HCT116 (cell line): ENCODE results near the gene CEP290. TPM values are rescaled to one million over a fixed set of nuclear protein-coding genes. Genes with fewer than 3 reads are reported as not detected.

ENCODE experiments used
- ATAC-seq: fragments of 200-7000 bp; cut with Tn5 transposase; 2 replicates; pipeline ENCODE4 v1.9.1; 2020; ENCODE audit warnings: mild to moderate bottlenecking, moderate library complexity
- BruUV-seq: library from RNA; stranded (reverse); fragments of 400-500 nt; replicated peaks from 2 replicates; lab custom pipeline; 2021; lab: Mats Ljungman, UMichigan
- CTCF ChIA-PET: fragments of 300-600 bp; sonication (Branson Sonifier 250); formaldehyde crosslinking; loops from one replicate; lab custom pipeline; 2021; ENCODE audit warnings: antibody characterized with exemption; lab: Charles Lee
- POLR2A ChIA-PET: fragments of 300-600, 350-600 bp; sonication (Branson Sonifier 250); formaldehyde crosslinking; loops from one replicate; lab custom pipeline; 2021; ENCODE audit warnings: antibody characterized with exemption; lab: Charles Lee
- RAD21 ChIA-PET, 2 experiments: fragments of 300-600 bp; sonication (Branson Sonifier 250); formaldehyde crosslinking; loops; one replicate each; lab custom pipeline; 2023; ENCODE audit warnings: low total read pairs in 2 of 2; ENCODE audit not compliant: uncharacterized antibody in 2 of 2, unreplicated experiment in 2 of 2, low non-redundant PET in 1 of 2; lab: Charles Lee
- DNase-seq: peaks from one replicate; pipeline ENCODE4 v3.0.0-alpha.2; 2010; ENCODE audit warnings: low read depth, low spot score
- H2AFZ ChIP-seq: fragments of 200-600 bp; shearing (Covaris generic), sonication (generic); 2 replicates; pipeline ENCODE4 v1.6.1; 2017; ENCODE audit warnings: low read depth, mixed run types, mixed read lengths, antibody characterized with exemption, low read length; ENCODE audit not compliant: poor library complexity, severe bottlenecking
- H3K27ac ChIP-seq: 2 replicates; pipeline ENCODE4 v1.5.1; 2012; ENCODE audit warnings: low read depth, low read length
- H3K27me3 ChIP-seq: fragments of 200-600 bp; sonication (generic); 2 replicates; pipeline ENCODE4 v1.6.1; 2016; ENCODE audit warnings: mixed run types, low read length, mixed read lengths; ENCODE audit not compliant: insufficient read depth
- H3K36me3 ChIP-seq, 2 experiments: fragments of 200-500 bp in 1 of 2; fragments of 200-600 bp in 1 of 2; sonication (Bioruptor generic) in 1 of 2; sonication (generic) in 1 of 2; 2 replicates each; pipeline versions ENCODE4 v1.5.1 to v1.6.1; 2014 to 2016; ENCODE audit warnings: low read length in 2 of 2, inconsistent platforms in 1 of 2, mixed read lengths in 1 of 2, mixed run types in 1 of 2; ENCODE audit not compliant: insufficient read depth in 2 of 2, control insufficient read depth in 1 of 2
- H3K4me1 ChIP-seq, 2 experiments: fragments of 200-600 bp in 1 of 2; sonication (generic) in 1 of 2; 2 replicates each; pipeline versions ENCODE4 v1.5.1 to v1.6.1; 2012 to 2017; ENCODE audit warnings: low read length in 2 of 2, inconsistent platforms in 1 of 2, mild to moderate bottlenecking in 1 of 2, mixed read lengths in 1 of 2, mixed run types in 1 of 2, moderate library complexity in 1 of 2; ENCODE audit not compliant: insufficient read depth in 2 of 2, control insufficient read depth in 1 of 2
- H3K4me2 ChIP-seq: fragments of 200-600 bp; sonication (generic); 2 replicates; pipeline ENCODE4 v1.6.1; 2017; ENCODE audit warnings: mixed run types, low read length, mixed read lengths
- H3K4me3 ChIP-seq, 2 experiments: fragments of 200-600 bp in 1 of 2; sonication (generic) in 1 of 2; replicated peaks in 1 of 2; 2 replicates each; pipeline ENCODE4 v1.5.1; 2011 to 2016; ENCODE audit warnings: low read length in 2 of 2, control low read depth in 1 of 2, low read depth in 1 of 2, mild to moderate bottlenecking in 1 of 2, mixed read lengths in 1 of 2, mixed run types in 1 of 2
- H3K79me2 ChIP-seq: fragments of 200-600 bp; sonication (generic); 2 replicates; pipeline ENCODE4 v1.6.1; 2017; ENCODE audit warnings: mild to moderate bottlenecking, mixed run types, low read length, moderate library complexity, mixed read lengths; ENCODE audit not compliant: insufficient read depth
- H3K9ac ChIP-seq: fragments of 200-600 bp; sonication (generic); 2 replicates; pipeline ENCODE4 v1.6.1; 2016; ENCODE audit warnings: low read length, mixed read lengths
- H3K9me2 ChIP-seq: fragments of 200-600 bp; sonication (generic), shearing (Covaris generic); 2 replicates; pipeline ENCODE4 v1.6.1; 2017; ENCODE audit warnings: mixed run types, mild to moderate bottlenecking, moderate library complexity; ENCODE audit not compliant: insufficient read depth
- H3K9me3 ChIP-seq, 2 experiments: fragments of 200-500 bp in 1 of 2; fragments of 200-600 bp in 1 of 2; sonication (Bioruptor generic) in 1 of 2; sonication (generic) in 1 of 2; 2 replicates each; pipeline ENCODE4 v1.6.1; 2014 to 2017; ENCODE audit warnings: low read length in 2 of 2, mixed read lengths in 2 of 2, inconsistent platforms in 1 of 2, low read depth in 1 of 2, mild to moderate bottlenecking in 1 of 2, mixed run types in 1 of 2, moderate library complexity in 1 of 2; ENCODE audit not compliant: control insufficient read depth in 1 of 2, insufficient read depth in 1 of 2
- H4K20me1 ChIP-seq: fragments of 200-600 bp; sonication (generic), shearing (Covaris generic); 2 replicates; pipeline ENCODE4 v1.6.1; 2017; ENCODE audit warnings: mixed run types, mild to moderate bottlenecking, moderate library complexity; ENCODE audit not compliant: insufficient read depth
- CEBPB ChIP-seq: IDR thresholded peaks from 2 replicates; pipeline ENCODE4 v1.6.1; 2012; ENCODE audit warnings: low read depth
- EGR1 ChIP-seq: IDR thresholded peaks from 2 replicates; pipeline ENCODE4 v1.6.1; 2012; ENCODE audit warnings: low read depth
- EZH2 ChIP-seq: fragments of 200-600 bp; sonication (generic); IDR thresholded peaks from 2 replicates; pipeline ENCODE4 v1.6.1; 2017; ENCODE audit warnings: antibody characterized with exemption, mixed run types
- EZH2phosphoT487 ChIP-seq: fragments of 200-600 bp; IDR thresholded peaks from 2 replicates; pipeline ENCODE4 v1.6.1; 2018; ENCODE audit warnings: antibody characterized with exemption, borderline replicate concordance
- FOSL1 ChIP-seq: IDR thresholded peaks from 2 replicates; pipeline ENCODE4 v1.6.1; 2012; ENCODE audit warnings: low read depth
- JUND ChIP-seq: IDR thresholded peaks from 2 replicates; pipeline ENCODE4 v1.6.1; 2012
- POLR2A ChIP-seq: IDR thresholded peaks from 2 replicates; pipeline ENCODE4 v1.7.0; 2011; ENCODE audit warnings: borderline replicate concordance; ENCODE audit not compliant: insufficient read depth, insufficient read length; ENCODE audit errors: extremely low read depth
- POLR2AphosphoS5 ChIP-seq: IDR thresholded peaks from 2 replicates; pipeline ENCODE4 v1.6.1; 2011; ENCODE audit warnings: mild to moderate bottlenecking, low read depth, low read length, moderate library complexity
- RAD21 ChIP-seq: IDR thresholded peaks from 2 replicates; pipeline ENCODE4 v1.6.1; 2012; ENCODE audit warnings: low read depth, mild to moderate bottlenecking
- SIN3A ChIP-seq: IDR thresholded peaks from 2 replicates; pipeline ENCODE4 v1.6.1; 2012; ENCODE audit warnings: low read depth
- SP1 ChIP-seq: IDR thresholded peaks from 2 replicates; pipeline ENCODE4 v1.6.1; 2012; ENCODE audit warnings: low read depth
- SRF ChIP-seq: IDR thresholded peaks from 2 replicates; pipeline ENCODE4 v1.6.1; 2012; ENCODE audit warnings: low read depth
- TCF7L2 ChIP-seq: IDR thresholded peaks from 2 replicates; pipeline ENCODE4 v1.7.0; 2011; ENCODE audit warnings: borderline replicate concordance, inconsistent platforms; ENCODE audit not compliant: insufficient read depth, insufficient read length; ENCODE audit errors: extremely low read depth
- ZFX ChIP-seq: fragments of 450-650 bp; IDR thresholded peaks from 2 replicates; pipeline ENCODE4 v1.6.1; 2017
- ZNF274 ChIP-seq: fragments of 200-500 bp; sonication (Bioruptor generic); IDR thresholded peaks from 2 replicates; pipeline ENCODE4 v1.6.1; 2014; ENCODE audit warnings: mild to moderate bottlenecking, low read depth, low read length, inconsistent platforms
- intact Hi-C: fragments of 100-400 bp; cut with micrococcal nuclease; formaldehyde crosslinking; loops from 2 replicates; pipeline ENCODE4 v1.10.0; 2022
- total RNA-seq: library from RNA; stranded (reverse); gene quantifications from one replicate; pipeline ENCODE4 v1.2.1, GENCODE V29; 2021; ENCODE audit not compliant: unreplicated experiment
- TF ChIP-seq, protein P1 (sequence below): IDR thresholded peaks from 2 replicates; pipeline ENCODE4 v1.6.1; 2012
- TF ChIP-seq, protein P2 (sequence below): IDR thresholded peaks from 2 replicates; pipeline ENCODE4 v1.6.1; 2011; ENCODE audit warnings: mild to moderate bottlenecking, low read length, moderate library complexity; ENCODE audit not compliant: insufficient replicate concordance; ENCODE audit errors: extremely low read depth
- TF ChIP-seq, protein P3 (sequence below): IDR thresholded peaks from 2 replicates; pipeline ENCODE4 v1.6.1; 2012; ENCODE audit warnings: low read depth
- TF ChIP-seq, protein P4 (sequence below): IDR thresholded peaks from 2 replicates; pipeline ENCODE4 v1.6.1; 2012
- TF ChIP-seq, protein P5 (sequence below), 3 experiments: fragments of 200-600 bp in 1 of 3; sonication (generic) in 1 of 3; IDR thresholded peaks in 2 of 3; conservative IDR thresholded peaks in 1 of 3; 2 replicates each; pipeline ENCODE4 v1.5.1; 2012 to 2017; ENCODE audit warnings: low read depth in 2 of 3, low read length in 2 of 3, antibody characterized with exemption in 1 of 3, borderline replicate concordance in 1 of 3, control low read depth in 1 of 3, mild to moderate bottlenecking in 1 of 3, mixed read lengths in 1 of 3, mixed run types in 1 of 3, moderate library complexity in 1 of 3; ENCODE audit not compliant: insufficient read depth in 1 of 3

CEP290 gene
- total RNA-seq, 1 experiment from 2014 or later, result 13.6 TPM

DNA sequence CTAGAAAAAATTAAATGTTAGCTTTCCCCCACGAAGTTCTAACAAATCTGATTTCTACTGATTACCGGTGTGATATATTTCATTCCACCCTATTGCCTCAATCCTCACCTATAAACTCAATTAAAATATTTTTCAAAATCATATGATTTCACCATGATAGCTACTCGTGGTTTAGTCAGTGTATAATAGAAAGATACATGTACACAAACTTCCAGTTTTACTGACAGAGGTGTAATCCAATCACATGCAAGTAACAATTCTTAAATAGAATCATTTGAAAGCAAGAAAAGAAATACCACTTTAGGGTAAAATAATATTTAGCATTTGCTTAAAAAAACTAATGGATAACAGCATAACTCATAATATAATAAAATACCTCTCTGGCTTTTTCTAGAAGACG lies 57.7 kb downstream of the CEP290 start:
- TF ChIP-seq EZH2phosphoT487 (no peak), TCF7L2 (no peak), POLR2AphosphoS5 (no peak), EGR1 (no peak), RAD21 (no peak), FOSL1 (no peak), EZH2 (no peak), SIN3A (no peak), ZFX (no peak), SRF (no peak), CEBPB (no peak), ZNF274 (no peak), POLR2A (no peak), SP1 (no peak), JUND (no peak)
- TF ChIP-seq, protein P1, sequence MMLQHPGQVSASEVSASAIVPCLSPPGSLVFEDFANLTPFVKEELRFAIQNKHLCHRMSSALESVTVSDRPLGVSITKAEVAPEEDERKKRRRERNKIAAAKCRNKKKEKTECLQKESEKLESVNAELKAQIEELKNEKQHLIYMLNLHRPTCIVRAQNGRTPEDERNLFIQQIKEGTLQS, result no peak
- TF ChIP-seq, protein P2, sequence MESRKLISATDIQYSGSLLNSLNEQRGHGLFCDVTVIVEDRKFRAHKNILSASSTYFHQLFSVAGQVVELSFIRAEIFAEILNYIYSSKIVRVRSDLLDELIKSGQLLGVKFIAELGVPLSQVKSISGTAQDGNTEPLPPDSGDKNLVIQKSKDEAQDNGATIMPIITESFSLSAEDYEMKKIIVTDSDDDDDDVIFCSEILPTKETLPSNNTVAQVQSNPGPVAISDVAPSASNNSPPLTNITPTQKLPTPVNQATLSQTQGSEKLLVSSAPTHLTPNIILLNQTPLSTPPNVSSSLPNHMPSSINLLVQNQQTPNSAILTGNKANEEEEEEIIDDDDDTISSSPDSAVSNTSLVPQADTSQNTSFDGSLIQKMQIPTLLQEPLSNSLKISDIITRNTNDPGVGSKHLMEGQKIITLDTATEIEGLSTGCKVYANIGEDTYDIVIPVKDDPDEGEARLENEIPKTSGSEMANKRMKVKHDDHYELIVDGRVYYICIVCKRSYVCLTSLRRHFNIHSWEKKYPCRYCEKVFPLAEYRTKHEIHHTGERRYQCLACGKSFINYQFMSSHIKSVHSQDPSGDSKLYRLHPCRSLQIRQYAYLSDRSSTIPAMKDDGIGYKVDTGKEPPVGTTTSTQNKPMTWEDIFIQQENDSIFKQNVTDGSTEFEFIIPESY, result no peak
- TF ChIP-seq, protein P3, sequence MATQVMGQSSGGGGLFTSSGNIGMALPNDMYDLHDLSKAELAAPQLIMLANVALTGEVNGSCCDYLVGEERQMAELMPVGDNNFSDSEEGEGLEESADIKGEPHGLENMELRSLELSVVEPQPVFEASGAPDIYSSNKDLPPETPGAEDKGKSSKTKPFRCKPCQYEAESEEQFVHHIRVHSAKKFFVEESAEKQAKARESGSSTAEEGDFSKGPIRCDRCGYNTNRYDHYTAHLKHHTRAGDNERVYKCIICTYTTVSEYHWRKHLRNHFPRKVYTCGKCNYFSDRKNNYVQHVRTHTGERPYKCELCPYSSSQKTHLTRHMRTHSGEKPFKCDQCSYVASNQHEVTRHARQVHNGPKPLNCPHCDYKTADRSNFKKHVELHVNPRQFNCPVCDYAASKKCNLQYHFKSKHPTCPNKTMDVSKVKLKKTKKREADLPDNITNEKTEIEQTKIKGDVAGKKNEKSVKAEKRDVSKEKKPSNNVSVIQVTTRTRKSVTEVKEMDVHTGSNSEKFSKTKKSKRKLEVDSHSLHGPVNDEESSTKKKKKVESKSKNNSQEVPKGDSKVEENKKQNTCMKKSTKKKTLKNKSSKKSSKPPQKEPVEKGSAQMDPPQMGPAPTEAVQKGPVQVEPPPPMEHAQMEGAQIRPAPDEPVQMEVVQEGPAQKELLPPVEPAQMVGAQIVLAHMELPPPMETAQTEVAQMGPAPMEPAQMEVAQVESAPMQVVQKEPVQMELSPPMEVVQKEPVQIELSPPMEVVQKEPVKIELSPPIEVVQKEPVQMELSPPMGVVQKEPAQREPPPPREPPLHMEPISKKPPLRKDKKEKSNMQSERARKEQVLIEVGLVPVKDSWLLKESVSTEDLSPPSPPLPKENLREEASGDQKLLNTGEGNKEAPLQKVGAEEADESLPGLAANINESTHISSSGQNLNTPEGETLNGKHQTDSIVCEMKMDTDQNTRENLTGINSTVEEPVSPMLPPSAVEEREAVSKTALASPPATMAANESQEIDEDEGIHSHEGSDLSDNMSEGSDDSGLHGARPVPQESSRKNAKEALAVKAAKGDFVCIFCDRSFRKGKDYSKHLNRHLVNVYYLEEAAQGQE, result no peak
- TF ChIP-seq, protein P4, sequence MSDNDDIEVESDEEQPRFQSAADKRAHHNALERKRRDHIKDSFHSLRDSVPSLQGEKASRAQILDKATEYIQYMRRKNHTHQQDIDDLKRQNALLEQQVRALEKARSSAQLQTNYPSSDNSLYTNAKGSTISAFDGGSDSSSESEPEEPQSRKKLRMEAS, result no peak
- TF ChIP-seq, protein P5, sequence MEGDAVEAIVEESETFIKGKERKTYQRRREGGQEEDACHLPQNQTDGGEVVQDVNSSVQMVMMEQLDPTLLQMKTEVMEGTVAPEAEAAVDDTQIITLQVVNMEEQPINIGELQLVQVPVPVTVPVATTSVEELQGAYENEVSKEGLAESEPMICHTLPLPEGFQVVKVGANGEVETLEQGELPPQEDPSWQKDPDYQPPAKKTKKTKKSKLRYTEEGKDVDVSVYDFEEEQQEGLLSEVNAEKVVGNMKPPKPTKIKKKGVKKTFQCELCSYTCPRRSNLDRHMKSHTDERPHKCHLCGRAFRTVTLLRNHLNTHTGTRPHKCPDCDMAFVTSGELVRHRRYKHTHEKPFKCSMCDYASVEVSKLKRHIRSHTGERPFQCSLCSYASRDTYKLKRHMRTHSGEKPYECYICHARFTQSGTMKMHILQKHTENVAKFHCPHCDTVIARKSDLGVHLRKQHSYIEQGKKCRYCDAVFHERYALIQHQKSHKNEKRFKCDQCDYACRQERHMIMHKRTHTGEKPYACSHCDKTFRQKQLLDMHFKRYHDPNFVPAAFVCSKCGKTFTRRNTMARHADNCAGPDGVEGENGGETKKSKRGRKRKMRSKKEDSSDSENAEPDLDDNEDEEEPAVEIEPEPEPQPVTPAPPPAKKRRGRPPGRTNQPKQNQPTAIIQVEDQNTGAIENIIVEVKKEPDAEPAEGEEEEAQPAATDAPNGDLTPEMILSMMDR (IDR thresholded peaks at IDR 0.05 in 2 of 3, conservative IDR thresholded peaks at IDR 0.05 in 1 of 3; ENCODE audit: borderline replicate concordance in 1 of 3, insufficient read depth in 1 of 3, low read depth in 2 of 3, low read length in 2 of 3), result no peak
- Histone ChIP-seq H3K36me3 (peaks cover 4 to 13% of the 10 kb centered on the region in 2 experiments), H4K20me1 (no peaks in the 10 kb centered on the region), H3K4me3 (no peak overlapping the region), H3K9ac (no peak overlapping the region), H3K4me1 (no peaks in the 10 kb centered on the region), H3K79me2 (no peaks in the 10 kb centered on the region), H3K27ac (no peak overlapping the region), H3K27me3 (no peaks in the 10 kb centered on the region), H3K9me2 (no peaks in the 10 kb centered on the region), H3K9me3 (no peaks in the 10 kb centered on the region), H3K4me2 (no peak overlapping the region), H2AFZ (no peak overlapping the region)
- intact Hi-C loops, result no loop called here
- ATAC-seq (no peak), DNase-seq (no peak)
- no TSS peak for BruUV-seq
- ChIA-PET POLR2A (no interaction called here), CTCF (no interaction called here), RAD21 (no interaction called here)
